NCI-H69 (cell line): ENCODE results near the gene ATP5F1E.

ENCODE experiments used
- DNase-seq: peaks from one replicate; lab custom pipeline; 2025; lab: John Stamatoyannopoulos, UW

The ATP5F1E gene

GRCh38 chr20:59032023-59032712 lies at the start of gene ATP5F1E:
Gene ATP5F1E, minus strand, starts transcription at chr20:59032335. Its CDS starts 84 bp downstream, at chr20:59032251.
- peak; percentile 97 for DNase-seq

DNA sequence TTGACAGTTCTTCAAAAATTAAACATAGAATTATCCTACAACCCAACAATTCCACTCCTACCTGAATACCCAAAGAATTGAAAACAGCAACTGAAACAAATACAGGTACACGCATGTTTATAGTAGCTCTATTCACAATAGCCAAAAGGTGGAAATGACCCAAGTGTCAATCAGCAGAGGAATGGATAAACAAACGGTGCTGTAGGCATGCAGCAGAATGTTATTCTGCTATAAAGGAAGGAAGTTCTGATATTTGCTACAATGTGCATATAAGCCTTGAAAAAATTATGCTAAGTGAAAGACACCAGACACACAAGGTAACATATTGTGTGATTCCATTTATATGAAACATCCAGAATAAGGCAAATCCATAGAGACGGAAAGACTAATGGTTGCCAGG lies 48.9 kb upstream of the ATP5F1E start:
- no peak for DNase-seq

GRCh38 chr20:59078231-59078630 lies 46.1 kb upstream of the ATP5F1E start:
- DNase-seq, result peak; percentile 49

GRCh38 chr20:59077705-59078104 lies 45.6 kb upstream of the ATP5F1E start:
- DNase-seq, result no peak

DNA sequence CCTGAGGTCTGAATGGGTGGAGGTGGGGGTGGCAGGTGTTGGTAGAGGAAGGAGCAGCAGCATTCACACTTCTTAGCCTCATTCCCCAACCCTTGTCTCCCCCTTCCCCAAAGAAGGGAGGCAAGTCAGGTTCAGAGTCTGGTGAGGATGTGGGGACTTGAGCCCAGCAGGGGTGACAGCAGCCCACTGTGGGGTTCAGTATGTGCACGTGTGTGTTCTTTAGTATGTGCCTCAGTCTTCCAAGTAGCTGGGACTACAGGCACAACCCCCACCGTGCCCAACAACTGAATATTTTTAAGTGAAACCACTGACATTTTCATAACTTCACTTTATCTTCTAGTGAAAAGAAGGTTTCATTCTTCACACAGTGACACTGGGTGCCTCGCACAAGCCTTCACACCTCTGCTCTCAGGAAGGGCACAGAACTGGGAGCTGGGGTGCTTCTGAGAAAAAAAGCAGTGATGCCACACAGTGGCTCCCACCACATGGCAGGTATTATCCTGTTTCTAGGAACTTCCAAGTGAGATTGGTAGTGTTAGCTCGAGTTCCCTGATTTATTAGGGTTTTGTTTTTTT lies 43.9 kb upstream of the ATP5F1E start:
- DNase-seq, result no peak

DNA sequence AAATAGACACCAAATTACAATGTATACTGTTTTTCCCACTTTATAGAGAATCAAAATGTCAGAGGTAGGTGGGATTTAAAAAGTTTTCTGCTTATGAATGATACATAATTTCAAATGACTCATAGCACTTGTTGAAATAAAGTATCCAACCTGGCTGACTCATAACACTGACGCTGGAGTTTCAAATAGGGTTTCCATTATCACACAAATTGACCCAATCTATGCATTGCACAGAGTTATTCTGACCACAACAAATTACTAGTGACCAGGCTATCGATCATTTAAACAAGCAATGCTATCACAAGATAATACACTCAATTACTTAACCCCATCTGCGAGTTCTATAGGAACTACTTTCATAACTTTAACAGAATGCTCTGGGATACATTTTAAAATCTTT lies 42.3 kb upstream of the ATP5F1E start:
- no peak for DNase-seq

DNA sequence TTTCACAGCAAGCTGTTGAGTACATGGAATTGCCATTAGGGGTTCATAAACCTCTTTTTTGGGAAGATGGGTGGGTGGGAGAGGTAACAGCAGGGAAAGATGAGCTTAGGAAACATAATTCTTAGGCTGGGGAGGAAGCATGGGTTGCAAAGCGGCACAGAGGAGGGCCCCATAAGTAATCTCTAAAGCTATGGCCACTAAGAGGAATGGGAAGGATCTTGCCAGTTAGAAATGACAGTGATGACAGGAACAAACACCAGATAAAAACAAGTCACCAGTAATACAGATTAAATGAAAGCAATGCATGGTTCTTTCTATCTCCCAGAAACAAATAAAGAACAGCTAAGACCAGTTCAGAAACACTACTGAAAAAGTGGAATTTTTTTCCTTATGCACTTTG lies 41.4 kb upstream of the ATP5F1E start:
- no peak for DNase-seq

- DNase-seq, result no peak
Observed at GRCh38 chr20:59071216-59071615, 39.1 kb upstream of the ATP5F1E start.

- DNase-seq, result no peak
Observed at GRCh38 chr20:59069026-59069425, 36.9 kb upstream of the ATP5F1E start.

- DNase-seq, result no peak
Observed at GRCh38 chr20:59068534-59068933, 36.4 kb upstream of the ATP5F1E start.

DNA sequence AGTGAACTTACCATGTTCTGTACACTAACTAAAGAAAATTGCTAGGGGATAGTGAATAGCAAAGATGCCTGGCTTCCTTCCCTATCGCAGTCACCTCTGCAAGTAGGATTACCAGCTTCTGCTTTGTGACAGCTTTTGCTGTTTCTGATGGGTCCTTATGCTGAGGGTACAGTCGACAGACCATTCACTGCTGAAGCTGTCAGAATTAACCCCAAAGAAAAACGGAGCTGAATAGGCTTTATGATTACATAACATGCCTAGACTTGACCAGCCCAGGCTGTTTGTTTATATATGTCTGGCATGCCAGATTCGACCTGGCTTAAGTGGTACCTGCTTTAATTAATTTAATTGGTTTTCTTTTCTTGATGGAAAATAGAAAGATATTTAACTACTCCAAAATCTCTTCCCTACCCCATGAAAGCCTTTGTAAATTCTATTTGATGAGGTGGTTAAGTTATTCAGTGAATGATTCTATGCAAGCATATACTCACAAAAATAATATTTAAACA lies 32.1 kb upstream of the ATP5F1E start:
- peak; percentile 96 for DNase-seq

GRCh38 chr20:59063358-59064213 lies 31.5 kb upstream of the ATP5F1E start:
- peak; percentile 91 for DNase-seq

- peak; percentile 96 for DNase-seq
Observed at GRCh38 chr20:59062081-59062480, 29.9 kb upstream of the ATP5F1E start.

DNA sequence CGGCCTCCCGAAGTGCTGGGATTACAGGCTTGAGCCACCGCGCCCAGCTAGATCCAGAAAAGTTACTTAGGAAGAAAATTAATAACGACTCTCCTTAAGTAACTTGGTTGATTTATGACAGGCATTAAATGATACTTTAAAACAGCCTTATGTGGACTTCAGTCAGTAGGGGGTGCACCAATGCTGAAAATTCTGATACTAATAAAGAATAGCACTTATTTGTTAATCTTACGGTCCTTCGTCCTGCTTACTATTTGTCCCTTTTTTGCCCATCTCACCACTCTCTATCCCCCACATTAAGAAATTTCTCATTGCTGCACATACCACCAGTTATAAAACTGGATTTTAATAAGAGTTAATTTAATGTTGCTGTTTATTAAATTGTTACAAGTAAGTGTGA lies 23.2 kb upstream of the ATP5F1E start:
- peak; percentile 18 for DNase-seq

DNA sequence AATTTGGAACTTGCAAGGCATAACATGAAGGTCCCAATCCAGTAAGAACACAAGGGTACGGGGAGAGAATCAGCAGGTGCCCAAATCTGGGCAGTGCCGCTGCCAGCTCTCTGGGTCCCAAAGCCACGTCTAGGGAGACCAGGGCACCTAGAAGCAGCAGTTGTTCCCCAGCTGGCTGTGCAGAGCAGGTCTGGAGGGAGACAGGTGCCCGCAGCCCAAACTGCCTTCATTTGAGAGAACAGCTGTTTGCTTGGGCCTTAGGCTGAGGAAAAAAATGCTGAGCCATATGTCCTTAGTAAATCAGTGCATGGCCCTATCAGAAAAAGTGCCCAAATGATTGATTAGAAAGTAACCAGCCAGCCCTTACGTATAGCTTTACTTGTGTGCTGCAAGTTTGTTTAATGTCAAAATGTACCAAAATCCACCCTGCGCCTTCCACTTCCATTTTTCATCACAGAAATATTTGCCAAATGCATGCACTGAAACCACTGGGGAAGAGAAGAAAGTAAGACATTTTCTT lies 19.6 kb upstream of the ATP5F1E start:
- peak; percentile 76 for DNase-seq

GRCh38 chr20:59050437-59050836 lies 18.3 kb upstream of the ATP5F1E start:
- no peak for DNase-seq

DNA sequence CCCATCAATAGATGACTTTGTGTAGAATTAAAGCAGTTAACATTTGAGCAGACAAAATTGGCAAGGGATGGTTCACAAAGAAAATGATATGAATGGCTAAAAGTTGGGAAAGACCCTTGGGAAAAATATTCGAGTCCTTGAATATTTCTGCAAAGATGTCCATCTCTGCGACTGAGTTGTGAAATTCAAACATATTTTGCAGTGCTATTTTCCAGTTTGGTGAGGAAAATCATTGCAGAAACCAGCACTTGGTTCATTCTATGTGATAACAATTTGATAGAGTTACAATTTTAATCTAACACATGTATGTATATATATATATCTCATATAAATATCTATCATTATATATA lies 16.5 kb upstream of the ATP5F1E start:
- no peak for DNase-seq

DNA sequence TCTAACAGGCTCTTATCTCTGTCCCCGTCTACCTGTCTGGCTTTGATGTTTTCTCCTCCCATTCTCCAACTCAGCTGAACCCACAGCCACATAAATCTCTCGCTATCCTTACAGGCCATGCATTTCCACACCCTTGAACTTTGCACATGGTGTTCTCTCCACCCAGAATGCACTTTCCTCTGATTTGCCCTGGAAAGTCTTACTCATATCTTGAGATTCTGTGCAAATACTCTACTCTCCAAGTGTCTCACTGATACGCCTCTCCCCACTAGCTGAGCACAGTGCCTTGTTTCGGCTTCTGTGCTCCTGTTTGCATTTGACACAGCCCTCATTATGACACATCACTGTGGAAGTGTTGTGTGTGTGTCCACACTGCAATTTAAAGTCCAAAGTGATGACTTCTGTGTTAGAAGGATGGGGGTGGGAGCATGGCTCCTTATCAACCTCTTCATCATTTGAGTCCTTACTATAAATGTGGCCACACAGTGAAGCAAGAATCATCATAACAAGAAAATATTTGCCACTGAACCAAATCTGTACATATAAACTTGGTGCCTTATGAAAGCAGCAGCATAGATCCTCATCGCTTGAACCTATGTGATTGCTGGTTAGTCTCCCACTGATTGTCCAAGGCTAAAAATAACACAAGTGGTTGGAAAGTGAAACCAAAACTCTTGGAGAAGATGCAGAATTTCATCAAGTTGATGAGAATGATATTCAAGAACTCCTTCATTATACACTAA lies 16.0 kb upstream of the ATP5F1E start:
- no peak for DNase-seq

GRCh38 chr20:59046862-59047261 lies 14.7 kb upstream of the ATP5F1E start:
- DNase-seq, result no peak

- DNase-seq, result no peak
Observed at GRCh38 chr20:59044796-59045195, 12.7 kb upstream of the ATP5F1E start.

GRCh38 chr20:59044295-59044694 lies 12.2 kb upstream of the ATP5F1E start:
- no peak for DNase-seq

- DNase-seq, result peak; percentile 41
Observed at GRCh38 chr20:59043698-59044097, 11.6 kb upstream of the ATP5F1E start.
